RCC 7860 (cell line): ENCODE data around the gene EFS.

Experiments
- DNase-seq: peaks from one replicate; pipeline ENCODE4 v3.0.0-alpha.2; 2015; ENCODE audit warnings: low spot score
- FAIRE-seq: peaks from 2 replicates; lab custom pipeline; 2012; peaks lifted over from hg19 to GRCh38; lab: Jason Lieb, UNC

EFS gene

DNA sequence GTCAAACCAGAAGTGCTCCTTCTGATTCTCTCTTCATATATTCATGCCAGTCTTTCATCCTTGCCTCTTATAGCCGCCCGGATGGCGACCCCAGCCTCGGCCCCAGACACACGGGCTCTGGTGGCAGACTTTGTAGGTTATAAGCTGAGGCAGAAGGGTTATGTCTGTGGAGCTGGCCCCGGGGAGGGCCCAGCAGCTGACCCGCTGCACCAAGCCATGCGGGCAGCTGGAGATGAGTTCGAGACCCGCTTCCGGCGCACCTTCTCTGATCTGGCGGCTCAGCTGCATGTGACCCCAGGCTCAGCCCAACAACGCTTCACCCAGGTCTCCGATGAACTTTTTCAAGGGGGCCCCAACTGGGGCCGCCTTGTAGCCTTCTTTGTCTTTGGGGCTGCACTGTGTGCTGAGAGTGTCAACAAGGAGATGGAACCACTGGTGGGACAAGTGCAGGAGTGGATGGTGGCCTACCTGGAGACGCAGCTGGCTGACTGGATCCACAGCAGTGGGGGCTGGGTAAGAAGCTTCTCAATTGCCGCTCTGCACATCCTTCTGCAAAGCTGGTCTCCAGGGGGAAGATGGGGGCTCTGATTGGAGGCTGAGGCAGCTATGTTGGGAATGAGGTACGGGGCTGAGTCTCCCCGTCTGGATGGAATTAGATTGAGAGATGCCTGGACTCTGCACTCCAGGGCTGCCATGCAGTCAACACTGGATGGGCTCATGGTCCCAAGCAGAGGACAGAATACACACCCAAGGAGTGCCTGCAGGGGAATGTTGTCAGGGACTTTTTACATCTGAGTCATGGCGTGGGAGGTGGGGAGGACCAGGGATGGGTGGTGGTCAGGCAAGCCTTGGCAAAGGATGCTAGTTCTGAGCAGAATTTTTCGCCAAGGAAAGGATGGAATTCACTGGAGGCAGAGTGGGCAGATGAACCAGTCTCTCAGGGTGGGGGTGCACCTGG lies 57.0 kb downstream of the EFS start:
- DNase-seq: no peak
- FAIRE-seq: no peak

DNA sequence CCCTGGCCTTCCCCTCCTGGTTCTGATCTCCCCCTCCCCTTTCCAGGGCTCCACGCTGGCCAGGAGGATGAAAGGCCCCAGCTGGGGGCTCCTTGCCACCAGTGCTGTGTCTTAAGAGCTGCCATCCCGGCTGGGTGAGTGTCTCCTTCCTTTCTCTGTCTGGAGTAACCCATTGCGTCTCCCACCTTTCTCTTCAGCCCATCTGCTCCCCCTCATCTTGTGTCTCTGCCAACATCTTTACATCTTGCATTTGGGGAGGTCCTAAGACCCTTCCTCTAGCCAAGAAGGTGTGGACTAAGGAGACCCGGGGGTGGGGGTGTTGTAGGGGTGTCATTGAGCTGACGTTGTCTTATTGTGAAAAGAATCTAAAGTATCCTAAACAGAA lies 57.8 kb downstream of the EFS start:
- no peak for DNase-seq
- no peak for FAIRE-seq

DNA sequence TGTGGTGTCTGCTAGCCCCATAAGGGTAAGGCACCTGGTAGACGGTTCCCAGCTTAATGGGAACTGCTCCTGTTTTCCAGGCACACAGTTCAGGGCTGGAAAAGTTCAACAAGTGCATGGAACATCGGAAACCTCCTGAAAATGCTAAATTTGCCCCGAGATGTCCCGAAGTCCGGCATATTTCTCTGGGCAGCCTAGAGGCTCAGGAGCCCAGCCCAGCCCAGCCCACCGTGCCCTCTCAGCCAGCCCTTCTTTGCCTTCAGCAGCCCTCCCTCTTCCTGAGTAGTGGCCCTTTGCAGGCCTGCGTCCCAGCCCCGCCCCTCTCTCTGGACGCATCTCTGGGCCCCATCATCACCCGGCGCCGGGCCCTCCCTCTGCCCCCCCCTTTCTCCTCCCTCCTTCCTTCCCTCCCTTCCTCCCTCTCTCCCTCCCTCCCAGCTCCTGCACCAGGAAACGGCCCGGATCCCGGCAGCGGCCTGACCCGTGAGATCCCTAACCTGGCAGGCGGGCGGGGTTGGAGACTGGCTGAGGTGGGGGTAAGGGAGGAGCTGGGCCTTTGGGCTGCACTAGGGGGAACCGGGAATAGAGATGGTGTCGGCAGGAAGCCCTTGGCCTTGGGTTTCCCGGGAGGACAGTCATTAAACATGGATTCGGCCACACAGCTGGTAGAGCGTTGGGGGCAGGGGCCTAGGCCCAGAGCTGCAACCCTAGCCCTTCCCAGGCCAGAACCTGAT lies 58.4 kb downstream of the EFS start, which contains the start of gene BCL2L2:
BCL2L2 (plus strand) TSS at position 422 of the 734 bp plus-strand sequence. CDS start 935 bp downstream, outside the sequence.
- DNase-seq (peak; percentile 39), FAIRE-seq (no peak)
